ENCODE measurements around the gene ARHGEF35.
"Not testable (repeated sequence)": the region's sequence is repeated elsewhere in the genome, so short reads cannot be mapped to it uniquely, and the experiment has no call there.

DNA sequence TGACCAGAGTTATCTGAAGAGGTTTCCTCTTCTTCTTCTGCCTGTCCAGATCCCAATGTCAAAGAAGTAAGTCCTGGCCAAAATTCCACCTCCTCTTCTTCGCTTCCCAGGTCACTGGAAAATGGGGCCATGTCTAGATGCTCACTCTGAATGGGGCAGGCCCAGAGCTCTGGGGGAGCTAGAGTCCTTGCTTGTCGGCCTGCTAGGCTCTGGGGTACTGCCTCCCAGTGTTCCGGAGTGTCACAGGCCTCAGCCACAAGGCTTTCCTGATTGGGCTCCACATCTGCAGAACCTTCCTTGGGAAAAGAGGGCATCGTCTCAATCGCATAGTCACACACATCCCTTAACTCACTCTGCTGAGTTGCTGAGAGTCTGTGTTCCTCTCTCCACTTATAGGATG lies 7.8 kb downstream of the ARHGEF35 start:
- not testable (repeated sequence) for TF ChIP-seq TAF1 (CRISPR knock-in tag; IDR thresholded peaks at IDR 0.05); ZNF616 (CRISPR knock-in tag; IDR thresholded peaks at IDR 0.05; ENCODE audit: low read depth); ZBTB8A (CRISPR knock-in tag; IDR thresholded peaks at IDR 0.05; ENCODE audit: borderline replicate concordance, low read depth); ZNF10 (CRISPR knock-in tag; IDR thresholded peaks at IDR 0.05; ENCODE audit: borderline replicate concordance, low read depth); CTCF (CRISPR knock-in tag; IDR thresholded peaks at IDR 0.05); NR2F6 (IDR thresholded peaks at IDR 0.05); NR2F6 (CRISPR knock-in tag; IDR thresholded peaks at IDR 0.05)
- TF ChIP-seq, protein P1, sequence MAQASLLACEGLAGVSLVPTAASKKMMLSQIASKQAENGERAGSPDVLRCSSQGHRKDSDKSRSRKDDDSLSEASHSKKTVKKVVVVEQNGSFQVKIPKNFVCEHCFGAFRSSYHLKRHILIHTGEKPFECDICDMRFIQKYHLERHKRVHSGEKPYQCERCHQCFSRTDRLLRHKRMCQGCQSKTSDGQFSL (CRISPR knock-in tag; IDR thresholded peaks at IDR 0.05), result not testable (repeated sequence)
- TF ChIP-seq, protein P2, sequence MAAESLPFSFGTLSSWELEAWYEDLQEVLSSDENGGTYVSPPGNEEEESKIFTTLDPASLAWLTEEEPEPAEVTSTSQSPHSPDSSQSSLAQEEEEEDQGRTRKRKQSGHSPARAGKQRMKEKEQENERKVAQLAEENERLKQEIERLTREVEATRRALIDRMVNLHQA (CRISPR knock-in tag; IDR thresholded peaks at IDR 0.05), result not testable (repeated sequence)
- TF ChIP-seq, protein P3, sequence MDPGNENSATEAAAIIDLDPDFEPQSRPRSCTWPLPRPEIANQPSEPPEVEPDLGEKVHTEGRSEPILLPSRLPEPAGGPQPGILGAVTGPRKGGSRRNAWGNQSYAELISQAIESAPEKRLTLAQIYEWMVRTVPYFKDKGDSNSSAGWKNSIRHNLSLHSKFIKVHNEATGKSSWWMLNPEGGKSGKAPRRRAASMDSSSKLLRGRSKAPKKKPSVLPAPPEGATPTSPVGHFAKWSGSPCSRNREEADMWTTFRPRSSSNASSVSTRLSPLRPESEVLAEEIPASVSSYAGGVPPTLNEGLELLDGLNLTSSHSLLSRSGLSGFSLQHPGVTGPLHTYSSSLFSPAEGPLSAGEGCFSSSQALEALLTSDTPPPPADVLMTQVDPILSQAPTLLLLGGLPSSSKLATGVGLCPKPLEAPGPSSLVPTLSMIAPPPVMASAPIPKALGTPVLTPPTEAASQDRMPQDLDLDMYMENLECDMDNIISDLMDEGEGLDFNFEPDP (CRISPR knock-in tag; conservative IDR thresholded peaks at IDR 0.05), result not testable (repeated sequence)
